ENCODE results near the gene S1PR3.

The S1PR3 gene

DNA sequence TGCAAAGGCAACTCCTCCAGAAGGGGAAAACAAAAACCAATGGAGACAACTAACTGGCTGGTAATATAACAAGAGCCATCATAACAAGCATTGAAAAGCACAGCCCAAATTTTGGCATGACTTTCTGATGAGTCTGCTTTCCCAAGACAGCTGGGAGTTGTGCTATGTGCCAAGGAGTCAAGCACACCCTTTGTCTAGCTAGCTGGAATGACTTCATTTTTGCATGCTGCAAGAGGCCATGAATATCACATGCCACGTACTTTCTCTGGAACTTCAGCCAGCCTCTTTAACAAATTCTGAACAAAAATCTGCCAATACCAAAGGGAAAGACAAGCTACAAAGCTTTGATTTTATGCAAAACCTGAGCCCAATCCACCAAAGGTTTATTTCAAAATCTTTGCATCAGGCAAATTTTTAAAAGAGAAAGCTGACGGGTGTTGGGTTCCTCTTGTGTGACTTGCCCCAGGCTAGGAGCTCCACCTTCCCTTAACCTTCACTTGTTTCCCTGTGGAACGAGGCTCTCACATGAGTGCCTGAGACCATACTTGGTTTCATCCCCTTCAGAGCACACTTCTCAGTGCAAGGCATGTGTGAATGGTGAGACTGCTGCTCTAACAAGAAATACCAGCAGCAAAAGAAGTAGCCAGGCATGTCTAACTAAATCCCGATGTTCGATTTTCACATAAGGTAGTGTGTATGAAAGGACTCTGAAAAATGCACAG lies 47.3 kb downstream of the S1PR3 start:
- DNase-seq (ENCODE audit: low read depth), result no peak

DNA sequence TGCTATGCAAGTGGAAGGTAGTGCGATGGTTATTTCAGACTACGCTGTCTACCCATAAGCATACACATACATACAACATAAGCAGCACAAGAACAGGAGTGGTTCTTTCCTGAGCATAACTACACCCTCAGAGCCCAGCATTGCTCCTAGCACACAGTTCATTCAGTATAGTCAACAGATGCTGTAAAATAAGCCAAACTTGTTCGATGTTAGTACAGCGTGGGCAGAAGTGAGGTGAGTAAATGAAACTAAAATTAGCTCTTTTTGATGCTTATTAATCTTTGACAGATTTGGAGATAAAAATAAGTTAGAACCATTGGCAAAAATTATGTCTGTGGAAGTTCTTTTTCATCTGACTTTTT lies 47.8 kb downstream of the S1PR3 start:
- no peak for DNase-seq (ENCODE audit: low read depth)

DNA sequence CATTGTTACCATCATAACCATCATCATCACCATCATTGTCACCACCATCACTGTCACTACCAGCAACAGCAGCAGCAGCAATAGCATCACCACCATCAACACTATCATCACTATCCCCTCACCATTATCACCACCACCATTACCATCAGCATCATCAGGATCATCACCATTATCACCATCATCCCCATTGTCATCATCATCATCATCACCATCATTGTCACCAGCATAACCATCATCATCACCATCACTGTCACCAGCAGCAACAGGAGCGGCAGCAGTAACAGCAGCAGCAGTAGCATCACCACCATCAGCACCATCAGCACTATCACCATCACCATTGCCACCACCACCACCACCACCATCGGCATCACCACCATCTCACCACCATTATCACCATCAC lies 48.4 kb downstream of the S1PR3 start:
- DNase-seq (ENCODE audit: low read depth), result no peak

DNA sequence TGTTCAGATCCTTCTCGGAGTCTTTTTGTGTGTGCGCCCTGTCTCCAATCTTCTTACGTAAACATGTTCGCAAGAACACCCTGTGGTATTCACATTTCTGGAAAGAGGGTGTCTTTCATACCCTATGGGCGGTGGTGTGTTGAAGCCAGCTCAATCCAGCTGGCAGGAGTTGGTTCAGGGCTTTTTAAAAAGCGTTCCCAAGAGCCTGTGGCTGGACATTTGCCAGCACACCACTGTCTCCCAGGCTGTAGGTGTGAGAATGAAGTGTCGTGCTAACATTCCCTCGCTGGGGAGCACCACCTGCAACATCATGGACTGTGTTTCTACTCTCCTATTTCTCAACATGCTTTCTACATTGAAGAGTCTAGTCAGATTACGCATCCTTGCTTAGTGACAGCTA lies 51.7 kb downstream of the S1PR3 start:
- no peak for DNase-seq (ENCODE audit: low read depth)

DNA sequence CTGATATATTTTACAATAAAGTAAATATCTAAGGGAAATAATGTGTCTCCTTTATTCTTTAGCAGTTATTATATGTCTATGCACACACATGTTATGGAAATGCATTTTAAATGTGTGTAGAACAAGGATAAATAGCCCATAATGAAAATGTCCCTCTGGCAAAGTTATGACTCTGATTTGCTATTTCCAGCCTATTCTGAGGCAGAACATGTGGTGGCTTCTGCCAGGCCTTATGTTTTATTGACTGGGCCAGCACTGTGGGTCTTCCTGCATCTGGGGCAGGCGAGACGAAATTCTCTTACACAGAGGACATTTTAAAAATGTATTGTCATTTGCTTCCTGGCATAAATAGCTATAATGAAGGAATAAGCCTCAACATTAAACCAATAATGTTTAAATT lies 52.8 kb downstream of the S1PR3 start:
- DNase-seq (ENCODE audit: low read depth), result no peak

DNA sequence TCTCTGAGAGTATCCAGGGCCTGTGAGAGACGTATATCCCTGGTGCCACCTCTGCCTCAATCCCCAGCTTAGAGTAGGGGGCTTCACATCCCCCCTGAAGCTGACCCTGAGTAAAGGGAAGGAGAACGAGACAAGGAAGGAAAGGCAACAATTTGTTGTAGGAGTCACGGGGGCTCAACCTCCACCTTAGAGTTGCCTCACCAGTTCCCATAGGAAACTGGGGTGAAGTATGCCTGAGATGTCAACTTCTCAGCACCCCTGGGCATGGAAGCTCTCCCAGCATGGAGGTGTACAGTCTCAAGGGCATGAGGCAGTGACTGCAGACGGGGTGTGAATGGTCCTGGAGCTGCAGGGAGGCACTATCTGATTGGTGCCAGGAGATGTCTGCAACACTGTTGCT lies 53.6 kb downstream of the S1PR3 start:
- DNase-seq (ENCODE audit: low read depth), result no peak

DNA sequence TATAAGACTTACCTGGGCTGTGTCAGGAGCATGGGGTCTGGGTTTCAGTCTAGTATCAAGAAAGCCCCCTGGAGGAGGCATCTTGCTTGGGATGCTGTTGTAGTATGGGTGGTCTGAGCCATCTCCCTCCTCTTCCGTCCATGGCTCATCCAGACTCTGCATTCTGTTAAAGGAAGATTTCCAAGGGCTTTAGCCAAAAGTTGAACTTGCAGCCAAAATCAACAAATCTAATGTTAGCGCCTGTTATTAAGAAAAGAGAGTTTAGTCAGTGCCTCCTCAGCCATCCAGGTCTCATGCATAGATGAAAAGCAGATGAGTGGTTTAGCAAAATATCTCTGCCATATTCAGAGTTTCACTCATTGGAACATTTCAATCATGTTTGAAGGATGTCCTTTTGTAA lies 55.6 kb downstream of the S1PR3 start:
- no peak for DNase-seq (ENCODE audit: low read depth)

DNA sequence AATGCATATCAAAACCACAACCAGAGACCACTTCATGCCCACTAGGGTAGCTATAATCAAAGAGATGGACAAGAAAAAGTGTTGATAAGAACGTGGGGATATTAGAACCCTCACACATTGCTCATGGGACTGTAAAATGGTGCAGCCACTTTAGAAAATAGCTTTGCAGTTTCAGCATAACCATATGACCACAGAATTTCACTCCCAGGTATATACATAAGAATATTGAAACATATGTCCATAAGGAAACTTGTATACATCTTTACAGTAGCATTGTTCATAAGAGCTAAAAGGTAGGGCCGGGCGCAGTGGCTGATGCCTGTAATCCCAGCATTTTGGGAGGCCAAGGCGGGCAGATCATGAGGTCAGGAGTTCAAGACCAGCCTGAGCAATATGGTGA lies 56.4 kb downstream of the S1PR3 start:
- DNase-seq (ENCODE audit: low read depth), result no peak

DNA sequence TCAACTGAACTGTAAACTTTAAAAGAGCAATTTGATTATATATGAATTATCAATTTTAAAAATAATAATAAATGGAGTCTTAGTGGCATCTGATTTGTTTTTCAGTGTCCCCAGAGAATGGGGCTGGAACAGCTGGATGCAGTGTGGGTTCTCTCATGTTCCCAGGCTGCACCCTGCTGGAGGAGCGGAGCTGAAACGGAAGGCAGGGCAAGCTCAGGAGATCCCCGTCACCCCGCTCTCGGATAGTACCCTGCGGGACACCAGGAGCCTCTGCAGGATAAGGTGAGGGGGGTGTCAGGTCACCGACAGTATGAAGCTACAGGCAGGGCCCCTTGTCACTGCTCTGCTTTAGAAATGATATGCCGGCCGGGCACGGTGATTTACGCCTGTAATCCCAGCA lies 57.3 kb downstream of the S1PR3 start:
- no peak for DNase-seq (ENCODE audit: low read depth)

DNA sequence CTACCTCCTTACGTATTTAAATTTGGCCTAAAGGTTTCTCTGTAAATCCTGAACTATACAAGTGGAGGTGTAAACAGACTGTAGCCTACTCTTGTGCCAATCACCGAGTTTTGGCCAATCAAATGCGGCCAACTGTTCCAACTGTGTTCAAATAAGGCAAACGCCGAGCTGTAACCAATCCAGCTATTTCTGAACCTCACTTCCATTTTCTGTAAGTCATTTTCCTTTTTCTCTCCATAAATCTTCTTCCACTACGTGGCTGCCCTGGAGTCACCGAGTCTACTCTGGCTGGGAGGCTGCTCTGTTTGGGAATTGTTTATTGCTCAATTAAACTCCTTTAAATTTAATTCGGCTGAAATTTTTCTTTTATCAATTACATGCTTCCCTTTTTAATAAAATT lies 58.4 kb downstream of the S1PR3 start:
- DNase-seq (ENCODE audit: low read depth), result no peak

DNA sequence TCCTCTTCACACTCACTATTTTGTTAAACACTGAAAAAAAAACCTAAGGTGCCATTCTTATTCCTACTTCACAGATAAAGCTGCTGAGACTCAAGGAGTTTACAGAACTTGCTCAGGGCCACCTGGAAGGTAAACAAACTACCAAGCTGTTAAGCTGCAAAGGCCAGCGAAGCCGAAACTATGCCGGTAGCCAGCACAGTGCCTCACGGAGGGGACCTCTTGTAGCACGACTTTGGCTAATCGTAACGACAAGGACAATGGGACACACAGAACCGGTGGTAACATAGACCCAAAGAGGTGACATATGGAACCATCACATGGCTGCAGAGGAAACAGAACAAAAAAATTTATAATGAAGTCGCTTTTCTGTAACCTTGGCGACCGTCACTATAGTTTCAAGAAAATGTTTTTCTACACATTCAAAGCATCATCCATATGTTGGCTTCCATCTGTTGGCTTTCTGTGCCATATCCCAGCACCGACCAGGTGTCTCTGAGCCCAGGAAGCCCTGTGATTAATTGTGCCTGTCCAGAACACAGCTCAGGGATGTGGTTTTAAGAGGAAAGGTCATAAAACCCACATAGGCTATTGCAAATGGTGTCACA lies 60.3 kb downstream of the S1PR3 start:
- DNase-seq (ENCODE audit: low read depth), result no peak

DNA sequence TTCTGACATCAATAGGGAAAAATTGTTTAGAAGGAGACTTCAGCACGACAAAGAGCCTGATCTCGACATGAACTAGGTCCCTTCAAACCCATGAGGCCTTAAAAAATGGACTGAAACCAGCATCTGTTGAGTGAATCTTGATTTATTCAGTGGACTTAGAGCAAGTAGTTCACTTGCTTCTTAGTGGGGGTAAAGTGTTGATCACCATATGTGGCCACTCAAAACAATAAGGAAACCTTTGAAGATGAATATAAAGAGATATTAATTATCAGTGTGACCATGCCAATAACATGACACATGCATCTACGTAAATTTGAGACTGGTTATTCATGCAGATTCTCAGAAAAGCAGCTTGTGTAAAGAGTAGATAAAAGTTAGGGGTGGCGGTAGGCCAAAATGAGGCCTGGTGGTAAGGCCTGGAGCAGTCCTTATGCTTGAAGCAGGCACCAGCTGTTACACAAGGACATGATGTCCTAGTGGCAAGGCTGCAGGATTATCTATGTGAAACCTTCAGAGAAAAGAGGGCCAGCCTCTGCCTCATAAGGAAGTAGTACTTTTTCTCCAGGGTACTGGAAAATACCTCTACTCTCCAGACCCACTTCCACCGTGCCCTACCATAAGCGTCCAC lies 61.3 kb downstream of the S1PR3 start:
- DNase-seq (ENCODE audit: low read depth), result no peak

DNA sequence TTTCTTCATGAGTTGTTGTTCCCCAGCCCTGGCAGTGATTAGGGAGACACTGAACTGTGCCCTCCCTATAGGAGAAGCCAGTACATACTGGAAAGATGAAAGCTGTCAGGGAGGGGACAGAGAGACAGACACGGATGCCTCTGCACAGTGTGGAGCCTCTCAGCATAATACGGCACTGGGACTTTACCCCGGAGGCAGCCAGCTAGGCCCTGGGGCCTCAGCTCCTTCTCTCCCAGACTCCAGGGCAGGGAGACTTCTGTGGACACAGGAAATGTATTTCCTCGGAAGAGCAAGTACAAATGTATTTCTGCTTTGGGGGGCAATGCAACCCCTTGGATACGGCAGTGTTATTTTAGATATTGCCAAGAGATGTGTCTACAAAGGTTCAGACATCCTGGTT lies 62.0 kb downstream of the S1PR3 start:
- DNase-seq (ENCODE audit: low read depth), result no peak

Data from stimulated activated CD8-positive, alpha-beta memory T cell treated with anti-CD3 and anti-CD28 coated beads, Interleukin-15, amount 100 ng/mL, for 24 hours (primary cell).